ENCODE results near the gene GNG12.

Gene GNG12

GRCh38 chr1:67755160-67755559 lies 78.1 kb downstream of the GNG12 start:
- TF ChIP-seq GATA3 (IDR thresholded peaks at IDR 0.05; ENCODE audit: low read depth, low read length) (no peak), GATA2 (IDR thresholded peaks at IDR 0.05; ENCODE audit: low read depth, low read length) (no peak)

- TF ChIP-seq GATA3 (IDR thresholded peaks at IDR 0.05; ENCODE audit: low read depth, low read length): no peak
- no peak for TF ChIP-seq GATA2 (IDR thresholded peaks at IDR 0.05; ENCODE audit: low read depth, low read length)
These were observed 78.7 kb downstream of the GNG12 start for GRCh38 chr1:67754526-67754920.

- TF ChIP-seq GATA2 (IDR thresholded peaks at IDR 0.05; ENCODE audit: low read depth, low read length): no peak
- no peak for TF ChIP-seq GATA3 (IDR thresholded peaks at IDR 0.05; ENCODE audit: low read depth, low read length)
These were observed 79.3 kb downstream of the GNG12 start for GRCh38 chr1:67753776-67754525.

- TF ChIP-seq GATA2 (IDR thresholded peaks at IDR 0.05; ENCODE audit: low read depth, low read length) (no peak), GATA3 (IDR thresholded peaks at IDR 0.05; ENCODE audit: low read depth, low read length) (no peak)
These were observed 81.0 kb downstream of the GNG12 start for GRCh38 chr1:67752306-67752705.

- TF ChIP-seq GATA2 (IDR thresholded peaks at IDR 0.05; ENCODE audit: low read depth, low read length): no peak
- no peak for TF ChIP-seq GATA3 (IDR thresholded peaks at IDR 0.05; ENCODE audit: low read depth, low read length)
These were observed 82.6 kb downstream of the GNG12 start for GRCh38 chr1:67750691-67751054.

- TF ChIP-seq GATA2 (IDR thresholded peaks at IDR 0.05; ENCODE audit: low read depth, low read length) (no peak), GATA3 (IDR thresholded peaks at IDR 0.05; ENCODE audit: low read depth, low read length) (no peak)
These were observed 83.2 kb downstream of the GNG12 start for GRCh38 chr1:67749844-67750690.

- TF ChIP-seq GATA2 (IDR thresholded peaks at IDR 0.05; ENCODE audit: low read depth, low read length) (no peak), GATA3 (IDR thresholded peaks at IDR 0.05; ENCODE audit: low read depth, low read length) (no peak)
These were observed 83.9 kb downstream of the GNG12 start for GRCh38 chr1:67749263-67749843.

GRCh38 chr1:67748630-67749029 lies 84.6 kb downstream of the GNG12 start:
- TF ChIP-seq GATA2 (IDR thresholded peaks at IDR 0.05; ENCODE audit: low read depth, low read length): no peak
- no peak for TF ChIP-seq GATA3 (IDR thresholded peaks at IDR 0.05; ENCODE audit: low read depth, low read length)

- no peak for TF ChIP-seq GATA3 (IDR thresholded peaks at IDR 0.05; ENCODE audit: low read depth, low read length)
- TF ChIP-seq GATA2 (IDR thresholded peaks at IDR 0.05; ENCODE audit: low read depth, low read length): no peak
These were observed 85.4 kb downstream of the GNG12 start for GRCh38 chr1:67747671-67748546.

GRCh38 chr1:67745875-67746698 lies 87.2 kb downstream of the GNG12 start:
- no peak for TF ChIP-seq GATA2 (IDR thresholded peaks at IDR 0.05; ENCODE audit: low read depth, low read length)
- TF ChIP-seq GATA3 (IDR thresholded peaks at IDR 0.05; ENCODE audit: low read depth, low read length): no peak

- no peak for TF ChIP-seq GATA3 (IDR thresholded peaks at IDR 0.05; ENCODE audit: low read depth, low read length)
These were observed 90.1 kb downstream of the GNG12 start for GRCh38 chr1:67743072-67743725.

GRCh38 chr1:67741736-67742135 lies 91.5 kb downstream of the GNG12 start:
- TF ChIP-seq GATA3 (IDR thresholded peaks at IDR 0.05; ENCODE audit: low read depth, low read length) (no peak), GATA2 (IDR thresholded peaks at IDR 0.05; ENCODE audit: low read depth, low read length) (no peak)

Measured in SH-SY5Y (cell line).